Fibroblast of upper back skin (primary cell): Measurements from ENCODE around the gene TM4SF18.

Experiments
- DNase-seq: peaks from one replicate; pipeline ENCODE4 v3.0.0-alpha.2; 2013

Gene TM4SF18

GRCh38 chr3:149280671-149281349 lies 52.6 kb downstream of the TM4SF18 start:
- DNase-seq: no peak

DNA sequence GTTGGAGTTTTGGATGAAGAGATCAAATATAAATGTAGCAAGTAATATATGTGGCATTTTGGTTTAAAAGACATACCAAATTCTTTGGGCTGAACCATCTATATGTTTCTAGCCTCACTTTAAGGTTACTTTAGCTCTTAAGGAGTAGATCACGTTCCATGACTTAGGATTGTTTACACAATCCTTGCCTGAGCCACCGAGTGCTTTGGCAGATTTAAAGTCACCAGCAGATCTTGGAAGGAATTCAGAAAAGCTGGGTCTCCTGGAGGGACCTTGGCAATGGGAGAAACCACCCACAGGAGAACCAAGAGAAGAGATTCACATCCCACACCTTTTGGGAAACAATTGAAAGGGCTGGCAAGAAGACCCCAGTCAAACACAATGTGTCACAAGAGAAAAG lies 54.5 kb downstream of the TM4SF18 start:
- no peak for DNase-seq

DNA sequence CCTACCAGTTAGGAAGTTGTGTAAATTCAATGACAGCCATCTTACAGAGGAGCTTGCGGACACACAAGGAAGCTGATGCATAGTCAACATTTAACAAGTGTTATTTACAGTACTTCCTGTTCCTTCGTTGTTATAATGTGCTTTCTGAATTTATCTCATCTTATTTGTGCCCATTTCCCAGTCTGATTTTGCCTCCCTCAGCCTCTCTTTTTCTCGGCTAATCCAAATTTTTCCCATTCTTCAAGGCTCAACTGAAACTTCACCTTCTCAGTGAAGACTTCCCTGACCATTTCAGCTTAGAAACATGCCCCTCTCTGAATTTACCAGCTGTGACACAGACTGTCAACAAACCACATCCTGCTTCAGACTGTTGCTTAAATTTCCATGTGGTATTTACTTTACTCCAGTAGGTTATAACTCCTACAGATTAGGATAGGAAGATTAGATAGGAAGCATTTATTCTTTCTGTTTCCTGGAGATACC lies 56.1 kb downstream of the TM4SF18 start:
- DNase-seq: peak; percentile 76

- DNase-seq: no peak
These were observed 56.8 kb downstream of the TM4SF18 start for GRCh38 chr3:149276619-149277018.

DNA sequence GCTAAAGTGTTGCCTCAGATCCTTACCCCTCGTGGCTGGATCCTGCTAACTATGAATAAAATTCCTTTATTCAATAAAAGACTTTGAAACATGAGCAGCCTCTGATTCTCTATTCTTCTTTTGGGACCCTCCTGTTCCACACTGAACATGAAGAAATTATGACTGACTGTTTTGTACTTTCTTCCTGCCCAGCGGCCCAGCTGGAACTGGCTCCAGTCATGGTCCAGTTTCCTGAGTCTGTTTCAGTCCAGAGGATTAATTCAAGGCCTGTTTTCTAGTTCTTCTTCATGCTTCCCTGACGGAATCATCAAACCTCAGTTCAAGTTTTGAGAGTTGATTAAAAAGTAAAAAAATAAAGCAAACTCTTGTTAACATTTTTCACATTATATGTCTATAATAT lies 59.2 kb downstream of the TM4SF18 start:
- DNase-seq: no peak

- peak; percentile 90 for DNase-seq
These were observed 60.2 kb downstream of the TM4SF18 start for GRCh38 chr3:149273096-149273751.

DNA sequence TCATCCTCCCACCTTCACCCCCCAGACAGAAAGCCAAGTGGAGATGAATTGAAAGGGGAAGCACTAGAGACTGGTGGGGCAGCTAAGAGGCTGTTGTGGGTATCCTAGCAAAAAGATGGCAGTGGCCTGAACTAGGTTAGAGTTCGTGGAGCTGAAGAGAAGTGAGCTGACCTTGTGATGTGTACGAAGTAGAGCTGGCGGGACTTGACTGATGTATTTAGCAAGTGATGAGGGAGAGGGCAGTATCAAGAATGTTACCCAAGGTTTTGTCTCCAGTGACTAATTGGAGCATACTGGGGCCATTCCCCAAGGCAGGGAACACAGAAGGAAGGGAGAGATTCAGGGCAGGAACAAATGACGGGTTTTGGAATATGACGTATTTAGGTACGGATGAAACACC lies 61.8 kb downstream of the TM4SF18 start:
- DNase-seq: no peak

- peak; percentile 46 for DNase-seq
These were observed 63.3 kb downstream of the TM4SF18 start for GRCh38 chr3:149270180-149270579.

DNA sequence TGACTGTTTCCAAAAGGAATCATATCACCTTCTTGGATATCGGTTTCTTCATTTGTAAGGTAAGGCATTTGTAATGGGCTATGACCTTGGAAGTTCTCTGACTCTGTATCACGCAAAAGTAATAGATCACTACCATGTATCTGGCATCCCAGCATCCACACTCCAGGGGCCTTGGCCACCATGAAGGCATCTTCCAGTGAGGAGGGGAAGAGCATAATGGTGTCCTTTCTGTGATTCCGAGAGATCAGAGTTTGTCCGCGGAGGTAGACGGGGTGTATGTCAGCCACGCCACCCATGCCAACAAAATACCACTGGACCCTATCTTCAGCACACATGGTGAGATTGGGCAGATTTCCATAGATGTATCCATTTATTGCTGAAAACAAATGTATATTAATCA lies 63.7 kb downstream of the TM4SF18 start:
- DNase-seq: no peak
